Neural cell (in vitro differentiated cells): ENCODE data around the gene IVNS1ABP. TPM values are rescaled to one million over a fixed set of nuclear protein-coding genes. Genes with fewer than 3 reads are reported as not detected.

Experiments used
- polyA plus RNA-seq: library from polyadenylated mRNA; depleted of rRNA; stranded (reverse); fragments of >200 nt; gene quantifications from 2 replicates; pipeline ENCODE4 v1.2.3, GENCODE V29; 2014
- small RNA-seq, 3 experiments: library from RNA; depleted of rRNA; stranded (forward); fragments of <200 nt; gene quantifications; one replicate each; pipeline ENCODE3, GENCODE V24; 2012

Gene IVNS1ABP
- polyA plus RNA-seq, 1 donor from 2014 or later = 208 TPM

Small RNAs within 50 kb of the gene (small RNA-seq; reads per million reads assigned to genes)
- gene RF00019 = 0 to 1.2 (median 0) reads per million in 3 experiments

Other genes starting within 250 kb of the IVNS1ABP start
- 9.1 and 9.7 TPM in 2 replicates for gene TRMT1L, start 160.3 kb downstream of the IVNS1ABP start, polyA plus RNA-seq
- gene SWT1, start 160.1 kb downstream of the IVNS1ABP start, polyA plus RNA-seq = 9.1 and 9.3 TPM in 2 replicates